ENCODE data around the gene LRRC72. TPM values are rescaled to one million over a fixed set of nuclear protein-coding genes. Genes with fewer than 3 reads are reported as not detected.

LRRC72 gene
- total RNA-seq, 1 donor from 2014 or later = not detected

GRCh38 chr7:16564023-16564380 is 37.4 kb downstream of the LRRC72 start:
- Histone ChIP-seq H3K79me2 (ENCODE audit: insufficient read depth, low read length) (no peaks in the 10 kb centered on the region), H3K4me1 (ENCODE audit: insufficient read depth, low read length) (no peaks in the 10 kb centered on the region), H3K4me2 (ENCODE audit: low read length) (no peak overlapping the region), H3K9me3 (ENCODE audit: insufficient read depth, low read depth, low read length) (no peaks in the 10 kb centered on the region), H3K36me3 (ENCODE audit: insufficient read depth, low read length) (no peaks in the 10 kb centered on the region), H4K20me1 (ENCODE audit: insufficient read depth, low read length) (no peaks in the 10 kb centered on the region), H3K9ac (ENCODE audit: low read length) (no peak overlapping the region), H3K4me3 (ENCODE audit: insufficient read depth, low read depth, low read length) (no peak overlapping the region), H3K27ac (ENCODE audit: low read depth, low read length) (no peak overlapping the region), H3K27me3 (ENCODE audit: insufficient read depth, low read length) (no peaks in the 10 kb centered on the region), H2AFZ (ENCODE audit: low read depth, low read length) (no peak overlapping the region)
- no peak for FAIRE-seq
- H3K27ac Mint-ChIP-seq (ENCODE audit: unreplicated experiment) = no peak overlapping the region
- H3K4me3 Mint-ChIP-seq (ENCODE audit: unreplicated experiment) = no peak overlapping the region
- H3K9me3 Mint-ChIP-seq (ENCODE audit: unreplicated experiment) = no peaks in the 10 kb centered on the region
- no peak for DNase-seq (ENCODE audit: low read depth)
- H3K36me3 Mint-ChIP-seq (ENCODE audit: low read depth, unreplicated experiment) = no peaks in the 10 kb centered on the region
- H3K4me1 Mint-ChIP-seq (ENCODE audit: low read depth, unreplicated experiment) = no peaks in the 10 kb centered on the region
- no peaks in the 10 kb centered on the region for H3K27me3 Mint-ChIP-seq (ENCODE audit: low read depth, unreplicated experiment)
- TF ChIP-seq CTCF (IDR thresholded peaks at IDR 0.05; ENCODE audit: insufficient read depth, low read depth, low read length) (no peak), EZH2 (IDR thresholded peaks at IDR 0.05; ENCODE audit: insufficient read depth, low read length) (no peak)

- no peaks in the 10 kb centered on the region for H3K27me3 ChIP-seq (ENCODE audit: insufficient read depth, low read length)
- FAIRE-seq (peak; percentile 75), DNase-seq (ENCODE audit: low read depth) (peak; percentile 16)
- H3K4me3 Mint-ChIP-seq (ENCODE audit: unreplicated experiment) = no peak overlapping the region
- no peaks in the 10 kb centered on the region for H3K36me3 Mint-ChIP-seq (ENCODE audit: low read depth, unreplicated experiment)
- no peak overlapping the region for H3K4me2 ChIP-seq (ENCODE audit: low read length)
- no peaks in the 10 kb centered on the region for H3K4me1 Mint-ChIP-seq (ENCODE audit: low read depth, unreplicated experiment)
- no peak overlapping the region for H3K9ac ChIP-seq (ENCODE audit: low read length)
- no peak overlapping the region for H2AFZ ChIP-seq (ENCODE audit: low read depth, low read length)
- no peaks in the 10 kb centered on the region for H3K27me3 Mint-ChIP-seq (ENCODE audit: low read depth, unreplicated experiment)
- H3K36me3 ChIP-seq (ENCODE audit: insufficient read depth, low read length) = no peaks in the 10 kb centered on the region
- no peaks in the 10 kb centered on the region for H3K9me3 Mint-ChIP-seq (ENCODE audit: unreplicated experiment)
- no peaks in the 10 kb centered on the region for H3K79me2 ChIP-seq (ENCODE audit: insufficient read depth, low read length)
- TF ChIP-seq CTCF (IDR thresholded peaks at IDR 0.05; ENCODE audit: insufficient read depth, low read depth, low read length) (peak; percentile 68), EZH2 (IDR thresholded peaks at IDR 0.05; ENCODE audit: insufficient read depth, low read length) (no peak)
- no peak overlapping the region for H3K4me3 ChIP-seq (ENCODE audit: insufficient read depth, low read depth, low read length)
- no peaks in the 10 kb centered on the region for H3K9me3 ChIP-seq (ENCODE audit: insufficient read depth, low read depth, low read length)
- H4K20me1 ChIP-seq (ENCODE audit: insufficient read depth, low read length) = no peaks in the 10 kb centered on the region
- H3K27ac Mint-ChIP-seq (ENCODE audit: unreplicated experiment) = no peak overlapping the region
- H3K27ac ChIP-seq (ENCODE audit: low read depth, low read length) = no peak overlapping the region
- no peaks in the 10 kb centered on the region for H3K4me1 ChIP-seq (ENCODE audit: insufficient read depth, low read length)
These were observed 38.3 kb downstream of the LRRC72 start for GRCh38 chr7:16564909-16565426.

GRCh38 chr7:16571941-16572340 is 45.3 kb downstream of the LRRC72 start:
- peak; percentile 51 for DNase-seq (ENCODE audit: low read depth)
- no peak overlapping the region for H3K4me3 ChIP-seq (ENCODE audit: insufficient read depth, low read depth, low read length)
- no peak overlapping the region for H3K4me2 ChIP-seq (ENCODE audit: low read length)
- H3K9me3 ChIP-seq (ENCODE audit: insufficient read depth, low read depth, low read length) = no peaks in the 10 kb centered on the region
- no peak overlapping the region for H3K9ac ChIP-seq (ENCODE audit: low read length)
- TF ChIP-seq CTCF (IDR thresholded peaks at IDR 0.05; ENCODE audit: insufficient read depth, low read depth, low read length) (no peak), EZH2 (IDR thresholded peaks at IDR 0.05; ENCODE audit: insufficient read depth, low read length) (no peak)
- no peaks in the 10 kb centered on the region for H4K20me1 ChIP-seq (ENCODE audit: insufficient read depth, low read length)
- Mint-ChIP-seq H3K36me3 (ENCODE audit: low read depth, unreplicated experiment) (no peaks in the 10 kb centered on the region), H3K27ac (ENCODE audit: unreplicated experiment) (no peak overlapping the region), H3K27me3 (ENCODE audit: low read depth, unreplicated experiment) (no peaks in the 10 kb centered on the region), H3K9me3 (ENCODE audit: unreplicated experiment) (peaks cover 1% of the 10 kb centered on the region), H3K4me3 (ENCODE audit: unreplicated experiment) (no peak overlapping the region), H3K4me1 (ENCODE audit: low read depth, unreplicated experiment) (no peaks in the 10 kb centered on the region)
- no peaks in the 10 kb centered on the region for H3K36me3 ChIP-seq (ENCODE audit: insufficient read depth, low read length)
- no peak overlapping the region for H3K27ac ChIP-seq (ENCODE audit: low read depth, low read length)
- no peaks in the 10 kb centered on the region for H3K27me3 ChIP-seq (ENCODE audit: insufficient read depth, low read length)
- no peak overlapping the region for H2AFZ ChIP-seq (ENCODE audit: low read depth, low read length)
- no peaks in the 10 kb centered on the region for H3K4me1 ChIP-seq (ENCODE audit: insufficient read depth, low read length)
- no peaks in the 10 kb centered on the region for H3K79me2 ChIP-seq (ENCODE audit: insufficient read depth, low read length)
- FAIRE-seq = no peak

All from astrocyte (in vitro differentiated cells and primary cell).